Measurements from ENCODE around the gene POLR1H. TPM values are rescaled to one million over a fixed set of nuclear protein-coding genes. Genes with fewer than 3 reads are reported as not detected.

The POLR1H gene
- total RNA-seq, 2 donors from 2014 or later: 41.5 to 58.1 TPM

GRCh38 chr6:30042476-30042875, 18.6 kb upstream of the POLR1H start:
- Mint-ChIP-seq H3K27ac (no peak overlapping the region), H3K36me3 (peaks cover 4% of the 10 kb centered on the region), H3K27me3 (no peaks in the 10 kb centered on the region), H3K9me3 (no peaks in the 10 kb centered on the region), H3K4me1 (ENCODE audit: low read depth in 2 of 2) (peaks cover 17 to 18% of the 10 kb centered on the region in 2 donors), H3K4me3 (no peak overlapping the region)
- DNase-seq (ENCODE audit: low spot score) (no peak), ATAC-seq (no peak)

GRCh38 chr6:30042914-30043313, 18.2 kb upstream of the POLR1H start:
- Mint-ChIP-seq H3K27me3 (no peaks in the 10 kb centered on the region), H3K36me3 (peaks cover 4% of the 10 kb centered on the region), H3K4me1 (ENCODE audit: low read depth in 2 of 2) (peaks cover 17 to 18% of the 10 kb centered on the region in 2 donors), H3K9me3 (no peaks in the 10 kb centered on the region), H3K27ac (no peak overlapping the region), H3K4me3 (no peak overlapping the region)
- ATAC-seq (no peak), DNase-seq (ENCODE audit: low spot score) (no peak)

GRCh38 chr6:30043744-30044143, 17.3 kb upstream of the POLR1H start:
- Mint-ChIP-seq H3K4me3 (no peak overlapping the region), H3K4me1 (ENCODE audit: low read depth in 2 of 2) (peaks cover 17 to 18% of the 10 kb centered on the region in 2 donors), H3K27ac (no peak overlapping the region), H3K27me3 (no peaks in the 10 kb centered on the region), H3K36me3 (peaks cover 4% of the 10 kb centered on the region), H3K9me3 (no peaks in the 10 kb centered on the region)
- DNase-seq (ENCODE audit: low spot score): no peak
- ATAC-seq: no peak

GRCh38 chr6:30044630-30045029, 16.4 kb upstream of the POLR1H start:
- no peak overlapping the region for H3K27ac Mint-ChIP-seq
- peaks cover 4% of the 10 kb centered on the region for H3K36me3 Mint-ChIP-seq
- H3K9me3 Mint-ChIP-seq: no peaks in the 10 kb centered on the region
- no peaks in the 10 kb centered on the region for H3K27me3 Mint-ChIP-seq
- peaks cover 17 to 18% of the 10 kb centered on the region in 2 donors for H3K4me1 Mint-ChIP-seq (ENCODE audit: low read depth in 2 of 2)
- H3K4me3 Mint-ChIP-seq: no peak overlapping the region
- DNase-seq (ENCODE audit: low spot score) (no peak), ATAC-seq (no peak)

GRCh38 chr6:30047220-30047619, 13.8 kb upstream of the POLR1H start:
- no peak for DNase-seq (ENCODE audit: low spot score)
- Mint-ChIP-seq H3K9me3 (no peaks in the 10 kb centered on the region), H3K4me3 (no peak overlapping the region), H3K4me1 (ENCODE audit: low read depth in 2 of 2) (peaks cover 15 to 17% of the 10 kb centered on the region in 2 donors), H3K27me3 (no peaks in the 10 kb centered on the region), H3K27ac (no peak overlapping the region), H3K36me3 (peaks cover 4% of the 10 kb centered on the region)
- ATAC-seq: no peak

- Mint-ChIP-seq H3K9me3 (no peaks in the 10 kb centered on the region), H3K36me3 (peaks cover 21% of the 10 kb centered on the region), H3K27ac (no peak overlapping the region), H3K27me3 (no peaks in the 10 kb centered on the region), H3K4me1 (ENCODE audit: low read depth in 2 of 2) (peaks cover 0 to 3% of the 10 kb centered on the region in 2 donors), H3K4me3 (no peak overlapping the region)
- DNase-seq (ENCODE audit: low spot score): no peak
- ATAC-seq: no peak
Observed at GRCh38 chr6:30053682-30054081, 7.4 kb upstream of the POLR1H start.

GRCh38 chr6:30055513-30055912, 5.6 kb upstream of the POLR1H start:
- Mint-ChIP-seq H3K4me3 (no peak overlapping the region), H3K36me3 (peaks cover 21% of the 10 kb centered on the region), H3K27me3 (no peaks in the 10 kb centered on the region), H3K27ac (no peak overlapping the region), H3K4me1 (ENCODE audit: low read depth in 2 of 2) (peaks cover 4 to 7% of the 10 kb centered on the region in 2 donors), H3K9me3 (no peaks in the 10 kb centered on the region)
- DNase-seq (ENCODE audit: low spot score) (no peak), ATAC-seq (no peak)

GRCh38 chr6:30060606-30061091, 416 bp upstream of the POLR1H start:
- Mint-ChIP-seq H3K36me3 (peaks cover 33% of the 10 kb centered on the region), H3K27me3 (no peaks in the 10 kb centered on the region), H3K9me3 (no peaks in the 10 kb centered on the region), H3K4me3 (peak overlapping the region; percentile 99), H3K27ac (peak overlapping the region; percentile 98 to 99), H3K4me1 (ENCODE audit: low read depth in 2 of 2) (peaks cover 18 to 35% of the 10 kb centered on the region in 2 donors)
- DNase-seq (ENCODE audit: low spot score) (no peak), ATAC-seq (peak; percentile 20 to 25)

GRCh38 chr6:30061858-30062458, 893 bp downstream of the POLR1H start:
- peaks cover 29 to 48% of the 10 kb centered on the region in 2 donors for H3K4me1 Mint-ChIP-seq (ENCODE audit: low read depth in 2 of 2)
- H3K9me3 Mint-ChIP-seq: no peaks in the 10 kb centered on the region
- H3K36me3 Mint-ChIP-seq: peaks cover 27% of the 10 kb centered on the region
- peak overlapping the region; percentile 98 to 99 for H3K27ac Mint-ChIP-seq
- DNase-seq (ENCODE audit: low spot score) (no peak), ATAC-seq (peak in 1 of 2 donors; percentile 72)
- H3K4me3 Mint-ChIP-seq: peak overlapping the region; percentile 99
- H3K27me3 Mint-ChIP-seq: no peaks in the 10 kb centered on the region

GRCh38 chr6:30062471-30063178, 1.6 kb downstream of the POLR1H start:
- peaks cover 22% of the 10 kb centered on the region for H3K36me3 Mint-ChIP-seq
- no peaks in the 10 kb centered on the region for H3K27me3 Mint-ChIP-seq
- peak overlapping the region; percentile 98 to 99 for H3K27ac Mint-ChIP-seq
- H3K4me1 Mint-ChIP-seq (ENCODE audit: low read depth in 2 of 2): peaks cover 32 to 54% of the 10 kb centered on the region in 2 donors
- no peaks in the 10 kb centered on the region for H3K9me3 Mint-ChIP-seq
- DNase-seq (ENCODE audit: low spot score) (no peak), ATAC-seq (no peak)
- peak overlapping the region; percentile 99 for H3K4me3 Mint-ChIP-seq

GRCh38 chr6:30063315-30063714, 2.2 kb downstream of the POLR1H start:
- Mint-ChIP-seq H3K4me1 (ENCODE audit: low read depth in 2 of 2) (peaks cover 39 to 61% of the 10 kb centered on the region in 2 donors), H3K27ac (peak overlapping the region; percentile 43 to 70)
- ATAC-seq: no peak

GRCh38 chr6:30066082-30066481, 5.0 kb downstream of the POLR1H start:
- peaks cover 0 to 6% of the 10 kb centered on the region in 2 donors for H3K27me3 Mint-ChIP-seq
- DNase-seq (ENCODE audit: low spot score): no peak
- no peak for ATAC-seq
- H3K4me1 Mint-ChIP-seq (ENCODE audit: low read depth in 2 of 2): peaks cover 50 to 63% of the 10 kb centered on the region in 2 donors
- H3K9me3 Mint-ChIP-seq: no peaks in the 10 kb centered on the region
- H3K36me3 Mint-ChIP-seq: peaks cover 41% of the 10 kb centered on the region
- peak overlapping the region; percentile 96 to 99 for H3K27ac Mint-ChIP-seq
- H3K4me3 Mint-ChIP-seq: peak overlapping the region; percentile 94

More at GRCh38 chr6:30063315-30063714, 2.2 kb downstream of the POLR1H start:
- H3K27me3 Mint-ChIP-seq: no peaks in the 10 kb centered on the region
- H3K9me3 Mint-ChIP-seq: no peaks in the 10 kb centered on the region
- no peak for DNase-seq (ENCODE audit: low spot score)
- peaks cover 27% of the 10 kb centered on the region for H3K36me3 Mint-ChIP-seq
- H3K4me3 Mint-ChIP-seq: peak overlapping the region; percentile 59

GRCh38 chr6:30066577-30067459, 5.8 kb downstream of the POLR1H start, which contains the start of gene PPP1R11:
Gene PPP1R11, plus strand, starts transcription at chr6:30067198. Its CDS starts 213 bp downstream, at chr6:30067411.
- H3K27ac Mint-ChIP-seq: peak within 1 kb of the TSS; percentile 96 to 99
- H3K4me1 Mint-ChIP-seq (ENCODE audit: low read depth in 2 of 2): peaks cover 48 to 59% of the 10 kb centered on the region in 2 donors
- ATAC-seq: peak; percentile 99 to 100
- peak; percentile 99 for DNase-seq (ENCODE audit: low spot score)
- H3K4me3 Mint-ChIP-seq: peak within 1 kb of the TSS; percentile 94
- peaks cover 35% of the 10 kb centered on the region for H3K36me3 Mint-ChIP-seq
- peaks cover 4 to 9% of the 10 kb centered on the region in 2 donors for H3K27me3 Mint-ChIP-seq
- no peaks in the 10 kb centered on the region for H3K9me3 Mint-ChIP-seq
